Calu3 (cell line): ENCODE data around the gene TNFRSF19. TPM values are rescaled to one million over a fixed set of nuclear protein-coding genes. Genes with fewer than 3 reads are reported as not detected.

Experiments
- BruUV-seq: library from RNA; stranded (reverse); fragments of 400-500 nt; replicated peaks from 2 replicates; lab custom pipeline; 2021; lab: Mats Ljungman, UMichigan
- CTCF ChIA-PET: fragments of 300-600 bp; sonication (Branson Sonifier 250); formaldehyde crosslinking; loops from one replicate; lab custom pipeline; 2022; ENCODE audit warnings: antibody characterized with exemption; lab: Charles Lee
- DNase-seq: peaks from one replicate; pipeline ENCODE4 v3.0.0; 2022
- H3K27ac Mint-ChIP-seq: one replicate; pipeline ENCODE4 v1.8.0; 2022; ENCODE audit warnings: mixed read lengths; ENCODE audit not compliant: unreplicated experiment
- H3K27me3 Mint-ChIP-seq: one replicate; pipeline ENCODE4 v1.8.0; 2022; ENCODE audit warnings: mixed read lengths; ENCODE audit not compliant: unreplicated experiment
- H3K36me3 Mint-ChIP-seq: one replicate; pipeline ENCODE4 v1.8.0; 2022; ENCODE audit warnings: mild to moderate bottlenecking, moderate library complexity, mixed read lengths; ENCODE audit not compliant: insufficient read depth, unreplicated experiment
- H3K4me1 Mint-ChIP-seq: one replicate; pipeline ENCODE4 v1.8.0; 2022; ENCODE audit warnings: mild to moderate bottlenecking, low read depth, mixed read lengths; ENCODE audit not compliant: unreplicated experiment
- H3K4me3 Mint-ChIP-seq: one replicate; pipeline ENCODE4 v1.8.0; 2022; ENCODE audit warnings: mild to moderate bottlenecking, low read depth, moderate library complexity, mixed read lengths; ENCODE audit not compliant: unreplicated experiment
- H3K9me3 Mint-ChIP-seq: one replicate; pipeline ENCODE4 v1.8.0; 2022; ENCODE audit warnings: low read depth, mixed read lengths; ENCODE audit not compliant: unreplicated experiment
- intact Hi-C: fragments of 100-400 bp; cut with micrococcal nuclease; formaldehyde crosslinking; loops from one replicate; pipeline ENCODE4 v1.10.0; 2022; ENCODE audit not compliant: unreplicated experiment
- total RNA-seq: library from RNA; stranded (reverse); gene quantifications from 2 replicates; pipeline ENCODE4 v1.2.3, GENCODE V29; 2022
- TF ChIP-seq, protein P1 (sequence below): fragments of 200-600 bp; IDR thresholded peaks from one replicate; pipeline ENCODE4 v1.8.0; 2022; ENCODE audit warnings: antibody characterized with exemption; ENCODE audit not compliant: unreplicated experiment

Gene TNFRSF19
- total RNA-seq, 1 experiment from 2014 or later, result 38.3 TPM

GRCh38 chr13:23703246-23703860 lies 133.1 kb downstream of the TNFRSF19 start:
- CTCF ChIA-PET, result no interaction called here
- Mint-ChIP-seq H3K27me3 (no peaks in the 10 kb centered on the region), H3K9me3 (no peaks in the 10 kb centered on the region), H3K36me3 (no peaks in the 10 kb centered on the region), H3K4me1 (no peaks in the 10 kb centered on the region), H3K27ac (no peak overlapping the region), H3K4me3 (no peak overlapping the region)
- TF ChIP-seq, protein P1, sequence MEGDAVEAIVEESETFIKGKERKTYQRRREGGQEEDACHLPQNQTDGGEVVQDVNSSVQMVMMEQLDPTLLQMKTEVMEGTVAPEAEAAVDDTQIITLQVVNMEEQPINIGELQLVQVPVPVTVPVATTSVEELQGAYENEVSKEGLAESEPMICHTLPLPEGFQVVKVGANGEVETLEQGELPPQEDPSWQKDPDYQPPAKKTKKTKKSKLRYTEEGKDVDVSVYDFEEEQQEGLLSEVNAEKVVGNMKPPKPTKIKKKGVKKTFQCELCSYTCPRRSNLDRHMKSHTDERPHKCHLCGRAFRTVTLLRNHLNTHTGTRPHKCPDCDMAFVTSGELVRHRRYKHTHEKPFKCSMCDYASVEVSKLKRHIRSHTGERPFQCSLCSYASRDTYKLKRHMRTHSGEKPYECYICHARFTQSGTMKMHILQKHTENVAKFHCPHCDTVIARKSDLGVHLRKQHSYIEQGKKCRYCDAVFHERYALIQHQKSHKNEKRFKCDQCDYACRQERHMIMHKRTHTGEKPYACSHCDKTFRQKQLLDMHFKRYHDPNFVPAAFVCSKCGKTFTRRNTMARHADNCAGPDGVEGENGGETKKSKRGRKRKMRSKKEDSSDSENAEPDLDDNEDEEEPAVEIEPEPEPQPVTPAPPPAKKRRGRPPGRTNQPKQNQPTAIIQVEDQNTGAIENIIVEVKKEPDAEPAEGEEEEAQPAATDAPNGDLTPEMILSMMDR, result no peak
- peak; percentile 12 for DNase-seq
- no TSS peak for BruUV-seq
- intact Hi-C loops, result loop anchor here (10.0 kb wide), 2 partner anchors 119 to 239 kb away; no protein-coding TSS in a partner anchor

- TF ChIP-seq, protein P1, result no peak
- BruUV-seq, result no TSS peak
- Mint-ChIP-seq H3K27ac (no peak overlapping the region), H3K9me3 (no peaks in the 10 kb centered on the region), H3K36me3 (no peaks in the 10 kb centered on the region), H3K4me3 (no peak overlapping the region), H3K4me1 (no peaks in the 10 kb centered on the region), H3K27me3 (no peaks in the 10 kb centered on the region)
- intact Hi-C loops, result loop anchor here (10.0 kb wide), 2 partner anchors 121 to 241 kb away; no protein-coding TSS in a partner anchor
- DNase-seq, result no peak
- CTCF ChIA-PET, result no interaction called here
Measured at GRCh38 chr13:23705583-23705982, 135.4 kb downstream of the TNFRSF19 start.

- H3K36me3 Mint-ChIP-seq, result no peaks in the 10 kb centered on the region
- BruUV-seq, result no TSS peak
- no peak overlapping the region for H3K27ac Mint-ChIP-seq
- no peaks in the 10 kb centered on the region for H3K27me3 Mint-ChIP-seq
- CTCF ChIA-PET, result interaction anchor here (0.6 kb wide), 1 partner anchor 128 kb away, joined by 3 read pairs; no protein-coding TSS in a partner anchor
- peak; percentile 13 for DNase-seq
- intact Hi-C loops, result loop anchor here (10.0 kb wide), 2 partner anchors 123 to 243 kb away; no protein-coding TSS in a partner anchor
- no peak overlapping the region for H3K4me3 Mint-ChIP-seq
- TF ChIP-seq, protein P1, result no peak
- no peaks in the 10 kb centered on the region for H3K4me1 Mint-ChIP-seq
- peaks cover 2% of the 10 kb centered on the region for H3K9me3 Mint-ChIP-seq
Measured at GRCh38 chr13:23707674-23708073, 137.5 kb downstream of the TNFRSF19 start.

GRCh38 chr13:23709536-23709935 lies 139.3 kb downstream of the TNFRSF19 start:
- no peaks in the 10 kb centered on the region for H3K27me3 Mint-ChIP-seq
- CTCF ChIA-PET, result no interaction called here
- TF ChIP-seq, protein P1, result no peak
- no peaks in the 10 kb centered on the region for H3K4me1 Mint-ChIP-seq
- peak; percentile 6 for DNase-seq
- H3K27ac Mint-ChIP-seq, result no peak overlapping the region
- H3K36me3 Mint-ChIP-seq, result no peaks in the 10 kb centered on the region
- H3K9me3 Mint-ChIP-seq, result peaks cover 2% of the 10 kb centered on the region
- no peak overlapping the region for H3K4me3 Mint-ChIP-seq
- no TSS peak for BruUV-seq
- intact Hi-C loops, result loop anchor here (10.0 kb wide), 2 partner anchors 125 to 245 kb away; no protein-coding TSS in a partner anchor
